Neural progenitor cell (in vitro differentiated cells): Measurements from ENCODE around the gene C13orf42.

Experiments
- EZH2phosphoT487 ChIP-seq: fragments of 200-600 bp; sonication (generic); IDR thresholded peaks from 2 replicates; pipeline ENCODE4 v1.6.1; 2017; ENCODE audit warnings: antibody characterized with exemption
- TF ChIP-seq, protein P1 (sequence below): fragments of 200-600 bp; sonication (generic); IDR thresholded peaks from 2 replicates; pipeline ENCODE4 v1.5.1; 2017; ENCODE audit warnings: antibody characterized with exemption, mild to moderate bottlenecking

DNA sequence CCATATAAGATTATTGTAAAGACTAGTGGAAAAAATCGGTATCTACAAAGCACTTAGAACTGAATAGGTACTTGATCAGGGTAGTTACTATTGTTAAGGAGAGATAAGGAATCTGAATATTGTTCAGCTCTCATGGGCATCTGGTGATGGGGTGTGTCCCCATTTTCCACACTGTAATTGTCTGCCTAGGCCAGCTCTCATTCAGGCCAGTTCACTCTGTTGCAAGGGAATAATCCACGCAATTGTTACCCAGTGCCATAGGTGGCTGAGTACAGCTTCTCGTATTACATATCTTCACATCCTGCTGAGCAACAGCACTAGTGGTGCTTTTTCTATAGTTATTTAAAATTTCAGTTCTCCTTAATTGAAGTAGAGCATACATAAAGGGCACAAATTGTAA lies 45.6 kb upstream of the C13orf42 start:
- TF ChIP-seq EZH2phosphoT487, result no peak
- TF ChIP-seq, protein P1, sequence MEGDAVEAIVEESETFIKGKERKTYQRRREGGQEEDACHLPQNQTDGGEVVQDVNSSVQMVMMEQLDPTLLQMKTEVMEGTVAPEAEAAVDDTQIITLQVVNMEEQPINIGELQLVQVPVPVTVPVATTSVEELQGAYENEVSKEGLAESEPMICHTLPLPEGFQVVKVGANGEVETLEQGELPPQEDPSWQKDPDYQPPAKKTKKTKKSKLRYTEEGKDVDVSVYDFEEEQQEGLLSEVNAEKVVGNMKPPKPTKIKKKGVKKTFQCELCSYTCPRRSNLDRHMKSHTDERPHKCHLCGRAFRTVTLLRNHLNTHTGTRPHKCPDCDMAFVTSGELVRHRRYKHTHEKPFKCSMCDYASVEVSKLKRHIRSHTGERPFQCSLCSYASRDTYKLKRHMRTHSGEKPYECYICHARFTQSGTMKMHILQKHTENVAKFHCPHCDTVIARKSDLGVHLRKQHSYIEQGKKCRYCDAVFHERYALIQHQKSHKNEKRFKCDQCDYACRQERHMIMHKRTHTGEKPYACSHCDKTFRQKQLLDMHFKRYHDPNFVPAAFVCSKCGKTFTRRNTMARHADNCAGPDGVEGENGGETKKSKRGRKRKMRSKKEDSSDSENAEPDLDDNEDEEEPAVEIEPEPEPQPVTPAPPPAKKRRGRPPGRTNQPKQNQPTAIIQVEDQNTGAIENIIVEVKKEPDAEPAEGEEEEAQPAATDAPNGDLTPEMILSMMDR, result no peak
